Liver (tissue), 9 donors: ENCODE results near the gene CFAP70. TPM values are rescaled to one million over a fixed set of nuclear protein-coding genes. Genes with fewer than 3 reads are reported as not detected.

Experiments used
- DNase-seq: peaks from one replicate; pipeline ENCODE4 v3.0.0-alpha.2; 2017; ENCODE audit warnings: low spot score
- H3K27ac ChIP-seq, 2 donors: one replicate each; pipeline ENCODE4 v1.7.0; 2013; ENCODE audit warnings: inconsistent platforms in 2 of 2, low read length in 2 of 2, control low read depth in 1 of 2, low read depth in 1 of 2, mild to moderate bottlenecking in 1 of 2
- H3K27me3 ChIP-seq, 4 donors: one replicate each; pipeline versions ENCODE4 v1.6.1 to v1.7.0; 2013; ENCODE audit warnings: low read length in 3 of 4, inconsistent platforms in 1 of 4, mild to moderate bottlenecking in 1 of 4, moderate library complexity in 1 of 4; ENCODE audit not compliant: control insufficient read depth in 4 of 4, insufficient read depth in 4 of 4
- H3K36me3 ChIP-seq, 4 donors: one replicate each; pipeline versions ENCODE4 v1.6.1 to v1.7.0; 2013; ENCODE audit warnings: low read length in 3 of 4, mild to moderate bottlenecking in 3 of 4, low read depth in 1 of 4, moderate library complexity in 1 of 4; ENCODE audit not compliant: control insufficient read depth in 4 of 4, insufficient read depth in 3 of 4
- H3K4me1 ChIP-seq, 4 donors: one replicate each; pipeline versions ENCODE4 v1.6.1 to v1.7.0; 2013; ENCODE audit warnings: low read length in 3 of 4, mild to moderate bottlenecking in 3 of 4, moderate library complexity in 1 of 4; ENCODE audit not compliant: control insufficient read depth in 4 of 4, insufficient read depth in 4 of 4
- H3K4me3 ChIP-seq, 3 donors: one replicate each; pipeline versions ENCODE4 v1.6.1 to v1.7.0; 2013; ENCODE audit warnings: low read length in 3 of 3, control low read depth in 1 of 3, low read depth in 1 of 3, mild to moderate bottlenecking in 1 of 3
- H3K9ac ChIP-seq, 2 donors: one replicate each; pipeline ENCODE4 v1.7.0; 2013; ENCODE audit warnings: low read length in 2 of 2, mild to moderate bottlenecking in 2 of 2, moderate library complexity in 2 of 2, control low read depth in 1 of 2, low read depth in 1 of 2
- H3K9me3 ChIP-seq, 4 donors: one replicate each; pipeline versions ENCODE4 v1.6.1 to v1.7.0; 2013; ENCODE audit warnings: low read length in 3 of 4; ENCODE audit not compliant: control insufficient read depth in 4 of 4
- ATF3 ChIP-seq: IDR thresholded peaks from 2 replicates; pipeline ENCODE4 v1.6.1; 2016; ENCODE audit warnings: antibody characterized with exemption
- CTCF ChIP-seq: fragments of 150-350 bp; IDR thresholded peaks from 2 replicates; pipeline ENCODE4 v1.5.1; 2017; ENCODE audit warnings: improper control_type of control experiment, low read depth, low read length; ENCODE audit not compliant: missing input control
- EGR1 ChIP-seq, 2 donors: IDR thresholded peaks; 2 replicates each; pipeline ENCODE4 v1.6.1; 2016 to 2018; ENCODE audit warnings: antibody characterized with exemption in 2 of 2, low read depth in 2 of 2
- FOXA1 ChIP-seq: IDR thresholded peaks from 2 replicates; pipeline ENCODE4 v1.6.1; 2016; ENCODE audit warnings: antibody characterized with exemption
- FOXA2 ChIP-seq: IDR thresholded peaks from 2 replicates; pipeline ENCODE4 v1.6.1; 2016; ENCODE audit warnings: antibody characterized with exemption
- GABPA ChIP-seq, 2 donors: IDR thresholded peaks in 1 of 2; conservative IDR thresholded peaks in 1 of 2; 2 replicates each; pipeline ENCODE4 v1.6.1; 2016; ENCODE audit warnings: antibody characterized with exemption in 2 of 2, mild to moderate bottlenecking in 1 of 2, moderate library complexity in 1 of 2
- HNF4A ChIP-seq, 2 donors: conservative IDR thresholded peaks; 2 replicates each; pipeline ENCODE4 v1.6.1; 2016; ENCODE audit warnings: antibody characterized with exemption in 2 of 2, mild to moderate bottlenecking in 2 of 2
- HNF4G ChIP-seq: IDR thresholded peaks from 2 replicates; pipeline ENCODE4 v1.6.1; 2016; ENCODE audit warnings: antibody characterized with exemption
- JUND ChIP-seq, 2 donors: IDR thresholded peaks; 2 replicates each; pipeline ENCODE4 v1.6.1; 2016; ENCODE audit warnings: antibody characterized with exemption in 2 of 2
- MAX ChIP-seq: IDR thresholded peaks from 2 replicates; pipeline ENCODE4 v1.6.1; 2016; ENCODE audit warnings: antibody characterized with exemption
- NR2F2 ChIP-seq: IDR thresholded peaks from 2 replicates; pipeline ENCODE4 v1.6.1; 2016; ENCODE audit warnings: antibody characterized with exemption
- RAD21 ChIP-seq, 2 donors: IDR thresholded peaks; 2 replicates each; pipeline ENCODE4 v1.6.1; 2016; ENCODE audit warnings: antibody characterized with exemption in 2 of 2, mild to moderate bottlenecking in 2 of 2
- REST ChIP-seq: IDR thresholded peaks from 2 replicates; pipeline ENCODE4 v1.6.1; 2016; ENCODE audit warnings: antibody characterized with exemption, mild to moderate bottlenecking
- RXRA ChIP-seq, 2 donors: IDR thresholded peaks; 2 replicates each; pipeline ENCODE4 v1.6.1; 2017 to 2018; ENCODE audit warnings: antibody characterized with exemption in 2 of 2, mild to moderate bottlenecking in 1 of 2
- SP1 ChIP-seq: IDR thresholded peaks from 2 replicates; pipeline ENCODE4 v1.6.1; 2018; ENCODE audit warnings: antibody characterized with exemption, mild to moderate bottlenecking
- TAF1 ChIP-seq: conservative IDR thresholded peaks from 2 replicates; pipeline ENCODE4 v1.6.1; 2016; ENCODE audit warnings: antibody characterized with exemption, mild to moderate bottlenecking
- YY1 ChIP-seq: IDR thresholded peaks from 2 replicates; pipeline ENCODE4 v1.6.1; 2016; ENCODE audit warnings: antibody characterized with exemption, mild to moderate bottlenecking
- ZBTB33 ChIP-seq: IDR thresholded peaks from 2 replicates; pipeline ENCODE4 v1.6.1; 2016; ENCODE audit warnings: antibody characterized with exemption
- WGBS: extraction: QIAGEN DNeasy Blood & Tissue Kit; methylation state at CpG from one replicate; pipeline ENCODE4 v1.1.7; 2013; 5-methylcytosine and 5-hydroxymethylcytosine counted together
- polyA plus RNA-seq, 2 donors: library from polyadenylated mRNA; stranded (reverse) in 1 of 2; unstranded in 1 of 2; fragments of 200-250 nt in 1 of 2; fragments of >200 nt in 1 of 2; fragmentation: Nextera tagmentation in 1 of 2; extraction: Ambion mirVana in 1 of 2; gene quantifications; one replicate each; pipeline versions ENCODE4 v1.2.1 to v1.2.3, GENCODE V29; 2013 to 2015
- total RNA-seq, 2 donors: library from RNA; depleted of rRNA; stranded (reverse); fragments of >200 nt; gene quantifications; one replicate each; pipeline ENCODE4 v1.2.3, GENCODE V29; 2014
- donor health status: healthy.
- donor health status: healthy.
- donor health status: healthy.
- donor health status: healthy.
- donor health status: healthy.

The CFAP70 gene
- total and polyA plus RNA-seq, 4 donors: 0.46 to 2.3 (median 0.80) TPM

- Histone ChIP-seq H3K27ac (no peak overlapping the region), H3K36me3 (peaks cover 0 to 3% (median 0%) of the 10 kb centered on the region in 4 donors), H3K27me3 (no peaks in the 10 kb centered on the region), H3K4me3 (no peak overlapping the region), H3K4me1 (no peaks in the 10 kb centered on the region), H3K9me3 (no peaks in the 10 kb centered on the region), H3K9ac (no peak overlapping the region)
- TF ChIP-seq CTCF (no peak), SP1 (no peak), RAD21 (IDR thresholded peaks at IDR 0.05) (no peak), YY1 (no peak), FOXA1 (no peak), REST (no peak), HNF4G (no peak), ZBTB33 (no peak)
- WGBS: 96% methylated on average over 7 of the region's 7 CpGs
- no peak for DNase-seq
These were observed 19.2 kb downstream of the CFAP70 start for GRCh38 chr10:73339436-73339835.

GRCh38 chr10:73338801-73339368 is 19.8 kb downstream of the CFAP70 start:
- H3K4me3 ChIP-seq: no peak overlapping the region
- no peak overlapping the region for H3K27ac ChIP-seq
- no peak overlapping the region for H3K9ac ChIP-seq
- DNase-seq: no peak
- H3K36me3 ChIP-seq: peaks cover 0 to 3% (median 0%) of the 10 kb centered on the region in 4 donors
- no peaks in the 10 kb centered on the region for H3K27me3 ChIP-seq
- H3K4me1 ChIP-seq: no peaks in the 10 kb centered on the region
- no peaks in the 10 kb centered on the region for H3K9me3 ChIP-seq
- 97% methylated on average over 8 of the region's 8 CpGs for WGBS
- TF ChIP-seq ZBTB33 (no peak), FOXA2 (no peak), YY1 (no peak), RXRA (IDR thresholded peaks at IDR 0.05) (no peak), HNF4A (conservative IDR thresholded peaks at IDR 0.05) (no peak), NR2F2 (no peak), MAX (no peak), GABPA (IDR thresholded peaks at IDR 0.05 in 1 of 2, conservative IDR thresholded peaks at IDR 0.05 in 1 of 2) (no peak), EGR1 (IDR thresholded peaks at IDR 0.05; ENCODE audit: low read depth in 2 of 2) (no peak), SP1 (no peak), HNF4G (no peak), TAF1 (no peak), CTCF (no peak), RAD21 (IDR thresholded peaks at IDR 0.05) (no peak), FOXA1 (no peak), JUND (IDR thresholded peaks at IDR 0.05) (no peak), ATF3 (no peak)
